Smooth muscle cell of the brain vasculature (primary cell): ENCODE measurements around the gene MAGI1.
"Not testable (repeated sequence)": the region's sequence is repeated elsewhere in the genome, so short reads cannot be mapped to it uniquely, and the experiment has no call there.

Experiments
- DNase-seq: peaks from one replicate; pipeline ENCODE4 v3.0.0-alpha.2; 2012; ENCODE audit warnings: low read depth, low spot score

MAGI1 gene

GRCh38 chr3:65877160-65877559, 161.6 kb downstream of the MAGI1 start:
- no peak for DNase-seq

GRCh38 chr3:65876028-65876420, 162.7 kb downstream of the MAGI1 start:
- DNase-seq = no peak

GRCh38 chr3:65875393-65876027, 163.2 kb downstream of the MAGI1 start:
- no peak for DNase-seq

DNA sequence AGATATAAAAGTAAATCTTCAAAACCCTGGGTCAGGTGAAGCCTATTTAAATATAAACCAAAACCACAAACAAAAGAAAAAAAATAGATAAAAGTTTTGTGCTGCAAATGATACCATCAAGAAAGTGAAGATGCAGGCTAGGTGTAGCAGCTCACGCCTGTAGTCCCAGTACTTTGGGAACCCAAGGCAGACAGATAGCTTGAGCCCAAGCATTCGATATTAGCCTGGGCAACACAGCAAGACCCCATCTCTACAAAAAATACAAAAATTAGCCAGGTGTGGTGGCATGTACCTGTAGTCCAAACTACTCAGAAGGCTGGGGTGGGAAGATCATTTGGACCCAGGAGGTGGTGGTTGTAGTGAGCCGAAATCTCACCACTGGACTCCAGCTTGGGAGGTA, 164.8 kb downstream of the MAGI1 start:
- no peak for DNase-seq

DNA sequence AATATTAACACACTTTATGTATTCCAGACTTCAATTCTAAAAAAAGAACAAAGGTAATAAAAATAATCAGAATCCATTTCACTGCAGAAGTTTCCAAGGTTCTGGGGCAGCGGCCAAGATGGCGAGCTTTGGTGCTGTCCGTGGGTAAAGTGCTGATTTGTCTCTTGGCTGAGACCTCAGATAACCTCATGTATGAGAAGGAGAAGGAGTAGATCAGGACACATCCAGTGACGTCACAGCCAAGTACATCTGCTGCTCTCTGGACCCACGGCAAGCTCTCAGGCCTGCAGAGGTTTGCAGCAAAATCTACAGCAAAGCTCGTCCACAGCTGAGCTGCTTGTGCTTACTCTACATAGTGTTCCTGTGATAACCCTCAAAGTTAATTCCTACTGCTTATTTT, 165.7 kb downstream of the MAGI1 start:
- DNase-seq = no peak

DNA sequence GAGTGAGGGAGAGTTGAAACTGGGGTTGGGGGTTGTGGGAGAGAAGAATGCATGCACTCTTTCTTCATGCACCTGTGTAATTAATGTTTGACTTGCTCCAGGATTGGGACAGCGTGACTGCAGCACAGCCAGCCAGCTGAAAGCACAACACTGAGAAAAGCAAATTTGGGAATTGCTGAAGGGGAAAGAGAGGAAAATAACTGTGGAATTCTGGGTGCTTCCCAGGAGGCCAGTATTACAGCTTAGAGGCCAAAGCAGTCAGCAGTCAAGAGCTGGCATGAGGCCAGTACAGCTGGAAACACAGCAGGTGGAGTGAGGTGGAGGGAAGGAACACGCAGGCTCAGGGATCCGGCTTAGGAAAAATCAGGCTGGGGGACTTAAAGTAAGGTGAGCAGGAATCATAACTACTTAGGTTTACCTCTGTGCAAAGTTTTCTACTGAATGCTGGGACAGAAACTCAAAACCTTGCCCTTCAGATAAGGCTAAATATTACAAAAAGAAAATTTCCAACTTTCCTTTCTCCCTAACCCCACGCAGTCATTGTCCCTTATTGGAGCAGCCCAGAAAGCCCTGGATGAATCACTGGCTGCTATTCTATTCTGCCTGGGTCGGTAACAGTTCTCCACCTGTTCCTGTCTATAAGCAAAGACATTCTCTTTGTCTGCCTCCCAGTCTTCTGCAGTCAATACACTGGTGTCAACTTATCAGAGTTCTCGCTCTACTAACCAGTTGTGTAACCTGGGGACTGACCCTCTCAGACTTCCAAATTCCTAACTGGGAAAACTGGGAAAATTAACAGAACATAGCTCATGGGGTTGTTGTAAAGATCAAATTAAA, 167.2 kb downstream of the MAGI1 start:
- peak; percentile 41 for DNase-seq

DNA sequence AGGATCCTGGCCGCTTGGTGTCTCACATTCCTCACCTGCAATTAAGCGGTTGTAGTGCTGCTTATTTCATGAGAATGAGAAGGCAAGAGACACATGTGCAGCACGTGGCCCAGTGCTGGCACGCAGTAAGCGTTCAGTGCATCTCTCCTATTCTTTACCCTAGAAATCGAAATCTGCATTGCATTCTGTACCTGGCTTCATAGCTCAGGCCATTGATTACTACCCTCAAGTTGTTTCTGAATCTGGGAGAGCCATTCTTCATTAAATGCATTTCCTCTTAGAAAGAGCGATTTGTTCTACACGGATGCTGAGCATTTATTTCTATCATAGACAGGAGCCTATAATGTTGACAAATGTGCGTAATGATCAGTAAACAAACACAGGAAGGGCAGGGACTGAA, 168.9 kb downstream of the MAGI1 start:
- DNase-seq = no peak

GRCh38 chr3:65867463-65868210, 171.1 kb downstream of the MAGI1 start:
- no peak for DNase-seq

DNA sequence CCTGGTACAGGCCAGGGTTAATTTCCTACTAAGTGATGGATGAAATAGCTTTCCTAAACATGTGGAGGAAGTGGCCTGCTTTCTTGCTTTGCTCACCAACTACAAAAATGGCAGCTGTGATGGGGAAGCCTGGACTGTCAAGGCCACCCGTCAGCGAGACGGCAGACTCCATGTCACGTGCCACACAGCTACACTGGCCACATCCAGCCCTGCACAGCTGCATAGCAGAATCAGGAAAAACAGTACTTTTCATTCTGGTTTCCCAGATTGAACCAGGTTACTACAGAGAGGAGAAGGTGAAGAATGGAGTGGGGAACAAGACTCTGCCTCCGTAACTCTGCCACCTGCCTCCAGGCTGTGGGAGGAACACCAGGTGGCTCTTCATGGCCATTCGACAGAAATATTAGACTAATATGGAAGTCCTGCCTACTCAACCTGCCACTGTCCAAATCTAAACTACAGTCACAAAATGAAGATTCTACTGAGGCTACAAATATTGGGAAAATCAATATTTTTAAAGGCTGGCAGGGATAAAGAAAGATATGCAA, 174.3 kb downstream of the MAGI1 start:
- DNase-seq = no peak

GRCh38 chr3:65861718-65862117, 177.0 kb downstream of the MAGI1 start:
- DNase-seq = no peak

GRCh38 chr3:65859612-65860011, 179.1 kb downstream of the MAGI1 start:
- not testable (repeated sequence) for DNase-seq

DNA sequence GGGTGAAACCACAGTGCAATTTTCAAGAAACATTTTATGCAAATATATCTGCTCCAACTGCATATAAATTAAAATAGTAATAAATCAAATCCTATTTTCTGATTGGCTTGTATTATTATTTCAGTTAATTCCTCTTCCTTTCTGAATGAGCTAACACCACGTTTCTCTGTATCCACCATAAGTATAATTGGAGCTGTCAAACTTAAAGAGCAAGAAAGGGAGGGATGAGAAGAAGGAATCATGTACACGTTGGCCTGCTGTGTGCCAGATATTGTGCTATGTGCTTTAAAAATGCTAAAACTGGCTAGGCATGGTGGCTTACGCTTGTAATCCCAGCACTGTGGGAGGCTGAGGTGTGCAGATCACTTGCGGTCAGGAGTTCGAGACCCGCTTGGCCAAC, 180.0 kb downstream of the MAGI1 start:
- no peak for DNase-seq

- DNase-seq = no peak
Observed at GRCh38 chr3:65857327-65857726, 181.4 kb downstream of the MAGI1 start.

- DNase-seq = no peak
Observed at GRCh38 chr3:65856907-65857306, 181.8 kb downstream of the MAGI1 start.

DNA sequence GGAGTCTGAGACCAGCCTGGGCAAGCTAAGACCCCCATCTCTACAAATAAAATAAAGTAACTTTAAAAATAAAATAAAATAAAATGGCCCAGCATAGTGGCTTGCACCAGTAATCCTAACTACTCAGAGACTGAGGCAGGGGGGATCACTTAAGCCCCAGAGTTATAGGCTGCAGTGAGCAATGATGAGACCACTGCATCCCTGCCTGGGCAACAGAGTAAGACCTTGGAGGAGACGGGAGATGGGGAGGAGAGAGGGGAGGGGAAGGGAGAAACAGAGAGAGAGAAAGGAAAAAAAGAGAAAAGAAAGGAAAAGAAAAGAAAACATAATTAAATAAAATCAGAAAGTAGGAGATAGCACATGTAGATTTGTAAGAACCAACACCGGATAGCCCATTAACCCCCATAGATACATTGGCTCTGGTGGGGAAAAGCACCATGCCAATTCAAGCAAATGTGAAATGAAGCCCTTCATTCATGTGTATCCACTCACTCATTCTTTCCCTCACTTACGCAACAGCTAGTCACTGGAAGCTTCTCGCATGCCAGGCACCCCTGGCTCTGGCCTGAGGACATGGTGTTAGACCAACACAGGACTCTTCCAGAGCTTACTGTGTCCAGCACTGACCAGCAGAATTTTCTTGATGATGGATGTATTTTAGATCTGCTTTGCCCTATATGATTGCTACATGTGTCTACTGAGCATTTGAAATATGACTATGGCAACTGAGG, 183.2 kb downstream of the MAGI1 start:
- no peak for DNase-seq

DNA sequence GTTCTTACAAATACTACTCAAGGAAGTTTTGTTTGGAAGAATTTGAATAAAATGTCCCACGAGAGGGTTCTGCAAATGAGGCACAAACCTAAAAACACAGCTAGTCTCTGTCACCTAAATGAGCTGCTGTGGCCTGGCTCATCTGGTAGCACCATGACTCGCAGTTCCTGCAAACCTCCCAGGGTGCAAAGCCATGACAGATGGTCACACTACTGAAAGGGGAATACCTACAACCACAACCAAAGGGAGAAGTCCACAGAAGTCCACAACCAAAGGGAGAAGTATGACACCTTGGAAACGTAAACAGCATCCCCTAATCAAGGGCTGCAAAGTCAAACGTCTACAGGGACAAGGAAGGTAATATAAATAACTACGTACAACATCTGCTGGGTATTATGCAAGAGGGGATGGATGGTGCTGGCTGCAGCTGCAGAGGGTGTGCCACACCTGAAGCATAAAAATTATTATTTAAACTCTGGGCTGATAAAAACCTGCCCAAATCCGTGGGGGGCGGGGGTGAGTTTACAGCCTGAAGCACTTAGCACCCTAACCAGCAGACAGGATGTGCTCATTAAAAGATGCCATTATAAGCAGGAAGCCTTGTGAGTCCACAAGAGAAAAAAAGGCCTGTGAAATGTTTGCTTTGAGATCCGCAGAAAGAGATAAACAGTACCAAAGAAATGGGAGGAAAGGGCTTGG, 184.0 kb downstream of the MAGI1 start:
- no peak for DNase-seq

- DNase-seq = no peak
Observed at GRCh38 chr3:65851827-65852226, 186.9 kb downstream of the MAGI1 start.

DNA sequence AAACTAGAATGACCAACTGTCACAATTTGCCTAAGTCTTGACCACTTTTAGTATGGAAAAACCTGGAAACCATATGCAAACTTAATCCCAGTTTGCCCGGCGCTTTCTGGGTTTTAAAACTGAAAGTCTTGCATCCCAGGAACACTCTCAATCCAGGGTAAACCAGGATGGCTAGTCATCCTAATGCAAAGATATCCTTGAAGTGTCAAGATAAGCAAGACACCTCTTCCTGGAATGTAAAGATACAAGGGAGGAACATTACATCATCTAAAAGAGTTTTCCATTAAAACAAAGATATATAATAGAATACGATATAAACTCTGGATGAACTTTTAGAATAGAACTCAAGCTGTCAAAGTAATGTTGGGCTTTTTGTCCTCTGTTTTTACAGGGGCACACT, 188.5 kb downstream of the MAGI1 start:
- DNase-seq = no peak

DNA sequence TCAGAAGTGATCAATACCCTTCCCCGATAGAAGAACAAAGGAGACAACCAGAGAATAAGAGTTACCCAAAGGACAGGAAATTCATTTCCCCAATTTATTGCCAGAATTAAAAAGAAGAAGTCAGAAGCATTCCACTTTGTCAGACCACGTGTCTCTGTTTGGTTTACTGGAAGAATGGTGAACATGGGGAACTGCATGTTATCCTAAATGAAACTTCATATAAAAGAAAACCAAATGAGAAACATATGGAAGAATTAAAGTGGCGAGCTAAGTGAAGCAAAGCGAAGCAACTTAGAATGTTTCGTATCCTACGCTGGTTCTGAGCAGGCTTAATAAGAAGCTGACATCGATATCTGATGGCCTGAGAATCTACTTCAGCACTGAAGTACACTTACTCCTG, 190.7 kb downstream of the MAGI1 start:
- DNase-seq = no peak

- no peak for DNase-seq
Observed at GRCh38 chr3:65846936-65847335, 191.8 kb downstream of the MAGI1 start.

DNA sequence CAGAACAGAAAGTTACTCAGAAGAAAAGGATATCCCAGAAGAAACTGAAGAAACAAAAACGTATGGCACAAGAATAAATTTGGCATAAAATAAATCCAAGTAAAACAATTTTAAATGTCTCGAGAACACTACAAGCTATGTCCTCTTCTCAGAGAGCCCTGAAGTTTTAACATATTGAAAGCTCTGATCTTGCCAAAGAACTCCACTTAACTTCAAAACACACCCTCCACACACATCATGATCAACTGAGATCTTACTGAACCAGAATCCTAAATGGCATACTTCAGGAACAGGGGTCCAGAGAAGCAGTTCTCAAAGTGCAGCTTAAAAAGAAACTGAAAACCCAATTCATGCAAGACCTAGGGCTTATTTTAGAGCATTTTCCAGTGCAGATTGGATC, 194.3 kb downstream of the MAGI1 start:
- DNase-seq = no peak
